ENCODE data around the gene TIGD6.

TIGD6 gene

GRCh38 chr5:149988126-149988525, 12.3 kb downstream of the TIGD6 start:
- H2AFZ ChIP-seq (ENCODE audit: low read length): no peak overlapping the region
- H3K4me3 ChIP-seq (ENCODE audit: low read depth, low read length, poor library complexity, severe bottlenecking): no peak overlapping the region
- no peaks in the 10 kb centered on the region for H3K79me2 ChIP-seq (ENCODE audit: insufficient read depth, low read length)
- no peak overlapping the region for H3K27ac ChIP-seq (ENCODE audit: low read depth, low read length, poor library complexity, severe bottlenecking)
- no peaks in the 10 kb centered on the region for H3K9me2 ChIP-seq (ENCODE audit: low read depth, low read length)
- no peaks in the 10 kb centered on the region for H3K36me3 ChIP-seq (ENCODE audit: insufficient read depth, low read length)
- no peaks in the 10 kb centered on the region for H4K20me1 ChIP-seq (ENCODE audit: insufficient read depth, low read length)
- H3F3A ChIP-seq (ENCODE audit: insufficient read depth, low read length): no peaks in the 10 kb centered on the region
- H3K4me1 ChIP-seq (ENCODE audit: insufficient read depth, low read length, severe bottlenecking): no peaks in the 10 kb centered on the region
- no peaks in the 10 kb centered on the region for H3K27me3 ChIP-seq (ENCODE audit: insufficient read depth, low read length)
- no peak overlapping the region for H3K9ac ChIP-seq (ENCODE audit: low read length)
- no peak for TF ChIP-seq CTCF (IDR thresholded peaks at IDR 0.05; ENCODE audit: low read length)
- TF ChIP-seq EZH2 (IDR thresholded peaks at IDR 0.05; ENCODE audit: borderline replicate concordance, low read length): no peak
- no peaks in the 10 kb centered on the region for H3K9me3 ChIP-seq (ENCODE audit: low read length)
- H3K4me2 ChIP-seq (ENCODE audit: low read length): no peak overlapping the region

- Histone ChIP-seq H3K36me3 (ENCODE audit: insufficient read depth, low read length) (peaks cover 6% of the 10 kb centered on the region; the same call in 1 of the 2 replicates), H3K27ac (ENCODE audit: low read depth, low read length, poor library complexity, severe bottlenecking) (no peak overlapping the region)
Measured at GRCh38 chr5:149982505-149982904, 17.9 kb downstream of the TIGD6 start.

GRCh38 chr5:149981206-149981605, 19.2 kb downstream of the TIGD6 start:
- TF ChIP-seq CTCF (IDR thresholded peaks at IDR 0.05; ENCODE audit: low read length): no peak
- no peak for TF ChIP-seq EZH2 (IDR thresholded peaks at IDR 0.05; ENCODE audit: borderline replicate concordance, low read length)
- H3K27ac ChIP-seq (ENCODE audit: low read depth, low read length, poor library complexity, severe bottlenecking): no peak overlapping the region
- H3K27me3 ChIP-seq (ENCODE audit: insufficient read depth, low read length): no peaks in the 10 kb centered on the region
- H3F3A ChIP-seq (ENCODE audit: insufficient read depth, low read length): no peaks in the 10 kb centered on the region
- H3K79me2 ChIP-seq (ENCODE audit: insufficient read depth, low read length): no peaks in the 10 kb centered on the region
- H3K4me2 ChIP-seq (ENCODE audit: low read length): no peak overlapping the region
- H3K9me3 ChIP-seq (ENCODE audit: low read length): no peaks in the 10 kb centered on the region
- no peaks in the 10 kb centered on the region for H4K20me1 ChIP-seq (ENCODE audit: insufficient read depth, low read length)
- H3K4me3 ChIP-seq (ENCODE audit: low read depth, low read length, poor library complexity, severe bottlenecking): no peak overlapping the region
- no peak overlapping the region for H3K9ac ChIP-seq (ENCODE audit: low read length)
- no peaks in the 10 kb centered on the region for H3K9me2 ChIP-seq (ENCODE audit: low read depth, low read length)
- peaks cover 6% of the 10 kb centered on the region; the same call in 1 of the 2 replicates for H3K36me3 ChIP-seq (ENCODE audit: insufficient read depth, low read length)
- H3K4me1 ChIP-seq (ENCODE audit: insufficient read depth, low read length, severe bottlenecking): no peaks in the 10 kb centered on the region
- H2AFZ ChIP-seq (ENCODE audit: low read length): no peak overlapping the region

More at GRCh38 chr5:149982505-149982904, 17.9 kb downstream of the TIGD6 start:
- no peaks in the 10 kb centered on the region for H3K9me3 ChIP-seq (ENCODE audit: low read length)
- H2AFZ ChIP-seq (ENCODE audit: low read length): no peak overlapping the region
- no peak for TF ChIP-seq EZH2 (IDR thresholded peaks at IDR 0.05; ENCODE audit: borderline replicate concordance, low read length)
- no peak for TF ChIP-seq CTCF (IDR thresholded peaks at IDR 0.05; ENCODE audit: low read length)
- H3K9ac ChIP-seq (ENCODE audit: low read length): no peak overlapping the region
- no peaks in the 10 kb centered on the region for H3K4me1 ChIP-seq (ENCODE audit: insufficient read depth, low read length, severe bottlenecking)
- no peaks in the 10 kb centered on the region for H3K9me2 ChIP-seq (ENCODE audit: low read depth, low read length)
- H3K27me3 ChIP-seq (ENCODE audit: insufficient read depth, low read length): no peaks in the 10 kb centered on the region
- no peaks in the 10 kb centered on the region for H3F3A ChIP-seq (ENCODE audit: insufficient read depth, low read length)
- H3K4me3 ChIP-seq (ENCODE audit: low read depth, low read length, poor library complexity, severe bottlenecking): no peak overlapping the region
- no peaks in the 10 kb centered on the region for H3K79me2 ChIP-seq (ENCODE audit: insufficient read depth, low read length)
- H4K20me1 ChIP-seq (ENCODE audit: insufficient read depth, low read length): no peaks in the 10 kb centered on the region
- H3K4me2 ChIP-seq (ENCODE audit: low read length): no peak overlapping the region
